GM12878 (cell line): ENCODE measurements around the gene NR2F1. TPM values are rescaled to one million over a fixed set of nuclear protein-coding genes. Genes with fewer than 3 reads are reported as not detected.

Experiments
- ATAC-seq: fragments of 200-7000 bp; cut with Tn5 transposase; 3 replicates; pipeline ENCODE4 v1.9.1; 2020; ENCODE audit warnings: mild to moderate bottlenecking, moderate library complexity
- BruUV-seq: library from RNA; stranded (reverse); fragments of 400-500 nt; replicated peaks from 2 replicates; lab custom pipeline; 2021; lab: Mats Ljungman, UMichigan
- CTCF ChIA-PET: fragments of 300-600 bp; sonication (Branson Sonifier 250); formaldehyde crosslinking; extraction: SDS; loops from one replicate; lab custom pipeline; 2021; ENCODE audit warnings: inconsistent platforms; lab: Yijun Ruan, JAX
- POLR2A ChIA-PET: fragments of 350-600 bp; formaldehyde crosslinking; extraction: SDS; loops from one replicate; lab custom pipeline; 2021; ENCODE audit warnings: inconsistent platforms; lab: Charles Lee
- RAD21 ChIA-PET: fragments of 300-600 bp; sonication (Branson Sonifier 250); formaldehyde crosslinking; loops from one replicate; lab custom pipeline; 2023; ENCODE audit warnings: antibody characterized with exemption; ENCODE audit not compliant: unreplicated experiment; lab: Charles Lee
- SMC1A ChIA-PET: fragments of 300-600 bp; sonication (Branson Sonifier 250); formaldehyde crosslinking; loops from one replicate; lab custom pipeline; 2023; ENCODE audit not compliant: unreplicated experiment, uncharacterized antibody; lab: Charles Lee
- DNase-seq: peaks from one replicate; pipeline ENCODE4 v3.0.0-alpha.2; 2011; ENCODE audit warnings: low read depth, low spot score
- FAIRE-seq: peaks from 3 replicates; lab custom pipeline; 2011; peaks lifted over from hg19 to GRCh38; lab: Jason Lieb, UNC
- H2AFZ ChIP-seq: 2 replicates; pipeline ENCODE4 v1.6.0; 2011; ENCODE audit warnings: low read depth, low read length, control low read depth; ENCODE audit not compliant: control insufficient read depth
- H3K27ac ChIP-seq: 2 replicates; pipeline ENCODE4 v1.5.1; 2011; ENCODE audit warnings: control low read depth; ENCODE audit not compliant: control insufficient read depth, insufficient read depth
- H3K27me3 ChIP-seq, 2 experiments: replicated peaks in 1 of 2; 2 replicates each; pipeline versions ENCODE4 v1.6.0 to v1.6.1; 2011; ENCODE audit warnings: low read length in 1 of 2; ENCODE audit not compliant: control insufficient read depth in 2 of 2, insufficient read depth in 2 of 2
- H3K36me3 ChIP-seq, 2 experiments: 2 replicates each; pipeline ENCODE4 v1.5.1; 2011; ENCODE audit warnings: low read length in 1 of 2; ENCODE audit not compliant: control insufficient read depth in 2 of 2, insufficient read depth in 2 of 2
- H3K4me1 ChIP-seq: 2 replicates; pipeline ENCODE4 v1.6.1; 2011; ENCODE audit warnings: mild to moderate bottlenecking, low read length, moderate library complexity, mixed read lengths; ENCODE audit not compliant: control insufficient read depth, insufficient read depth
- H3K4me2 ChIP-seq: 2 replicates; pipeline ENCODE4 v1.6.0; 2011; ENCODE audit warnings: control low read depth; ENCODE audit not compliant: control insufficient read depth, insufficient read depth
- H3K4me3 ChIP-seq: fragments of 200-600 bp; sonication (generic); 2 replicates; pipeline ENCODE4 v1.5.1; 2016
- H3K79me2 ChIP-seq: 2 replicates; pipeline ENCODE4 v1.6.0; 2011; ENCODE audit warnings: low read length; ENCODE audit not compliant: control insufficient read depth, insufficient read depth
- H3K9ac ChIP-seq: 2 replicates; pipeline ENCODE4 v1.8.0; 2011; ENCODE audit warnings: low read length, control low read depth, mixed read lengths; ENCODE audit not compliant: control insufficient read depth, insufficient read depth
- H3K9me3 ChIP-seq: replicated peaks from 3 replicates; pipeline ENCODE4 v1.5.1; 2011; ENCODE audit warnings: mild to moderate bottlenecking, low read length; ENCODE audit not compliant: control insufficient read depth, insufficient read depth
- H4K20me1 ChIP-seq: 2 replicates; pipeline ENCODE4 v1.6.0; 2011; ENCODE audit not compliant: control insufficient read depth, insufficient read depth
- CBFB ChIP-seq: IDR thresholded peaks from 2 replicates; pipeline ENCODE4 v1.6.1; 2016; ENCODE audit warnings: antibody characterized with exemption, low read depth
- EGR1 ChIP-seq, 2 experiments: IDR thresholded peaks; 1 replicate in 1 of 2; 2 replicates in 1 of 2; pipeline ENCODE4 v1.6.1; 2011 to 2012; ENCODE audit warnings: low read depth in 2 of 2, low read length in 2 of 2, borderline replicate concordance in 1 of 2, mild to moderate bottlenecking in 1 of 2, moderate library complexity in 1 of 2
- EP300 ChIP-seq, 2 experiments: fragments of 150-350 bp in 1 of 2; IDR thresholded peaks; 2 replicates each; pipeline ENCODE4 v1.6.1; 2011 to 2012; ENCODE audit warnings: low read depth in 2 of 2, low read length in 2 of 2, borderline replicate concordance in 1 of 2, improper control_type of control experiment in 1 of 2, inconsistent platforms in 1 of 2; ENCODE audit not compliant: control insufficient read depth in 1 of 2
- EZH2 ChIP-seq: IDR thresholded peaks from 2 replicates; pipeline ENCODE4 v1.6.1; 2012; ENCODE audit warnings: low read depth, mild to moderate bottlenecking, control low read depth, inconsistent platforms, low read length, borderline replicate concordance; ENCODE audit not compliant: control insufficient read depth
- KAT2A ChIP-seq: conservative IDR thresholded peaks from 2 replicates; pipeline ENCODE4 v1.6.1; 2011; ENCODE audit warnings: low read depth, low read length; ENCODE audit not compliant: control insufficient read depth
- RB1 ChIP-seq: fragments of 450-650 bp; formaldehyde crosslinking; IDR thresholded peaks from 2 replicates; pipeline ENCODE4 v1.6.1; 2017; ENCODE audit warnings: mild to moderate bottlenecking, borderline replicate concordance
- STAT1 ChIP-seq: fragments of 450-650 bp; conservative IDR thresholded peaks from 2 replicates; pipeline ENCODE4 v1.6.1; 2014; ENCODE audit warnings: antibody characterized with exemption, mild to moderate bottlenecking
- TAF1 ChIP-seq: IDR thresholded peaks from 2 replicates; pipeline ENCODE4 v1.6.1; 2011; ENCODE audit warnings: mild to moderate bottlenecking, low read depth, low read length, borderline replicate concordance
- whole genome bisulfite sequencing: methylation state at CpG from one replicate; pipeline ENCODE4 v1.1.6; 2016; ENCODE audit warnings: low lambda C conversion rate; ENCODE audit not compliant: insufficient replicate concordance, insufficient coverage; ENCODE audit errors: missing lambda C conversion rate; 5-methylcytosine and 5-hydroxymethylcytosine counted together
- in situ Hi-C: fragments of 300-500 bp; cut with MboI; formaldehyde crosslinking; loops from 9 replicates; pipeline ENCODE4 v1.14.3; 2018; ENCODE audit warnings: mixed read lengths
- intact Hi-C: fragments of 100-400 bp; cut with micrococcal nuclease; formaldehyde crosslinking; loops from one replicate; pipeline ENCODE4 v1.14.2; 2022; ENCODE audit not compliant: unreplicated experiment
- polyA plus RNA-seq, 11 experiments: library from polyadenylated mRNA; depleted of rRNA in 4 of 11; unstranded in 6 of 11; stranded (reverse) in 5 of 11; fragments of >200 nt; fragmentation: Nextera tagmentation in 4 of 11; fragmentation: Illumina TruSeq in 1 of 11; extraction: Ambion mirVana in 4 of 11; extraction: Trizol in 1 of 11; gene quantifications; 1 replicate in 1 of 11; 2 replicates in 10 of 11; pipeline versions ENCODE4 v1.2.1 to v1.2.3, GENCODE V29; 2011 to 2016; ENCODE audit warnings: inconsistent platforms in 2 of 11, missing spikeins in 2 of 11, low read depth in 1 of 11
- total RNA-seq, 4 experiments: library from RNA; depleted of rRNA in 3 of 4; stranded (reverse); fragments of >200 nt in 3 of 4; fragmentation: Illumina TruSeq in 1 of 4; extraction: Trizol in 1 of 4; gene quantifications; 2 replicates each; pipeline versions ENCODE4 v1.2.1 to v1.2.3, GENCODE V29; 2013 to 2021
- TF ChIP-seq, protein P1 (sequence below): IDR thresholded peaks from 2 replicates; pipeline ENCODE4 v1.6.1; 2011; ENCODE audit warnings: borderline replicate concordance, low read depth, mild to moderate bottlenecking, moderate library complexity, mixed read lengths, low read length; ENCODE audit not compliant: insufficient read depth; ENCODE audit errors: extremely low read length
- TF ChIP-seq, protein P2 (sequence below): fragments of 450-650 bp; IDR thresholded peaks from 2 replicates; pipeline ENCODE4 v1.6.1; 2017; ENCODE audit warnings: mild to moderate bottlenecking

Gene NR2F1
- total and polyA plus RNA-seq, 10 of the 15 experiments (the other 5 are each of a cell fraction or from before 2014, with no cell fraction given): 0.04 to 0.79 (median 0.36) TPM; not detected in 7

DNA sequence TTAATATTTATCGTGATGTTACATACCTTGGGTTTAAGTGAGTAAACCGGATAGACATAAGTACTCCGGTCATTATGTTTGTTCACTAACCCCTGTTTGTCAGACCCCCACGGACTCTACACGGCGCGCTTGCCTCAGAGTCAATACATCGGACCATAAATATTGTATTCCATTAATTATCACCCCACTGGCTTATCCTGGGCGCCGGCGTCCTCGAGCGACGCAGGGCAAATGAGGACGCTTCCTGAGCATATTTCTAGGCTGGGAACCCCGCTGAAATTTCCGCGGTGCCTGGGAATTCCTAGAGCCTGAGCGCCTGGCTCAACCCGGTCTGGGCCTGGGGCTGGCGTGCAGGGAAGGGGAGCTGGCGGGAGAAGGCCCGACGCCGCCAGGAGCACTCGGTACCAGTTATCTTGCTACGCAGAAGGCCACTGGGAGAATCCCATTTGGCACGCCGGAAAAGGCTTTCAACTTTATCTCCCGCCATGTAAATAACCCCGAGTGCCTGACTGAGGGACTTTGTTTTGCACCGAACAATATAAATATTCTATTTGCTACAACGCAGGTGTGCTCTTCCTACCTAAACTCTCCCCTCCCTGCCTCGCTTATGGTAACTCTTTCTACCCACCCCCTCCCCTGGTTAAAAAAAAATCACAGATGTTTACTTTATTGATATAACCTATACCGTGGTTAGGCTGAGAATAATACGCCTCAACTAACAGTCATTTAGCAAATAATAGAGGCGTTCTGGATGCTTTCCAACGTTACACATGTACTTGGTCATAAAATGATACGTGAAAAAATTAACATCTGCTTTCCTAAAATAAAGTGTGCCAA lies 19.4 kb downstream of the NR2F1 start:
- BruUV-seq: no TSS peak
- no peak overlapping the region for H3K27ac ChIP-seq
- no peaks in the 10 kb centered on the region for H3K9me3 ChIP-seq
- no peak overlapping the region for H3K9ac ChIP-seq
- no peak overlapping the region for H2AFZ ChIP-seq
- in situ Hi-C loops (no loop called here), intact Hi-C loops (no loop called here)
- H3K27me3 ChIP-seq: peaks cover 9 to 26% of the 10 kb centered on the region in 2 experiments
- SMC1A ChIA-PET: interaction anchor here (0.7 to 1.2 kb wide), 3 partner anchors 10 to 199 kb away, joined by 3 to 5 read pairs (median 3); no protein-coding TSS in a partner anchor
- 51% methylated on average over 39 of the region's 39 CpGs for WGBS
- H3K36me3 ChIP-seq: no peaks in the 10 kb centered on the region
- no peak for FAIRE-seq
- H3K79me2 ChIP-seq: no peaks in the 10 kb centered on the region
- 0 out of 2 replicates have a peak, but pooled peaks have one; percentile 2 for TF ChIP-seq EZH2
- no peak for TF ChIP-seq TAF1
- TF ChIP-seq, all 136 proteins: peak for 1
- no peak for DNase-seq
- no peaks in the 10 kb centered on the region for H4K20me1 ChIP-seq
- no peak for ATAC-seq
- RAD21 ChIA-PET: no interaction called here
- H3K4me2 ChIP-seq: no peak overlapping the region
- no peak overlapping the region for H3K4me3 ChIP-seq
- POLR2A ChIA-PET: no interaction called here
- CTCF ChIA-PET: interaction anchor here (0.9 to 1.4 kb wide), 4 partner anchors 20 to 199 kb away, joined by 3 to 6 read pairs (median 4); partner anchors contain the start of gene NR2F1
- H3K4me1 ChIP-seq: 0 out of 2 replicates have a peak, but pooled peaks cover 1% of the 10 kb centered on the region

DNA sequence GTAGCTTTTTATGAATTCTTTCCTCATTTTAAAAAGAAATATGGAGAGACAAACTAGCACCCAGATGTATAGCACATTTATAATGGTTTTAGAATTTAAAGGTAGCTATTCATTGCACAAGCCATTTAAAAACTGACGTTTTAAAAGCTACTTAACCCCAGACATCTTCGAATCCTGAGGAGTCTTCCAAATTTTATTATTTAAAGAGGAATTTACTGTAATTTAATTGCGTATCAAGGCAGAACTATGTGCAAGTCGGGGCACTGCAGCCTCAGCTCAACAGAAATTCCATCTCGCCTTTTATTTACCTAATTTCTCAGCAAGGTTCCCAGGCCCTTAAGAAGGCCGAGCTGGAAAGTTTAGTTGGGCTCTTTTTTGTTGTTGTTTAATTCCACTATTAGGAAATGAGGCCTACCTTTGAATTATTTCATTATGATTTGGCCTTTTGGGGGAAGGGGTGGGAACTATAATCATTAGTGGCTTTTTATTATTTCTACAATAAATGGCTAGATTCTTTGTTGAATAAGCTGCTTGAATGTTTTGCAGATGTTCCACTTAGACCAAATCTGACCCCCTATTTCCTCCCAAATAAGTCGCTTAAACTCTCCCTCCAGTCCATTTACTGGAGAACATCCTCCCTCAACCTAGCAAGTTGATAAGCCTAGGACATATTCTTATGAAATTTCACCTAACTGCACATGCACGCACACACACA lies 20.2 kb downstream of the NR2F1 start:
- ChIA-PET RAD21 (no interaction called here), POLR2A (no interaction called here), SMC1A (interaction anchor here (0.7 to 1.2 kb wide), 2 partner anchors 9 to 198 kb away, joined by 3 read pairs; no protein-coding TSS in a partner anchor), CTCF (interaction anchor here (0.9 to 1.4 kb wide), 2 partner anchors 197 to 198 kb away, joined by 4 to 5 read pairs; no protein-coding TSS in a partner anchor)
- Histone ChIP-seq H4K20me1 (no peaks in the 10 kb centered on the region), H3K4me1 (0 out of 2 replicates have a peak, but pooled peaks cover 3% of the 10 kb centered on the region), H3K79me2 (no peaks in the 10 kb centered on the region), H3K9ac (no peak overlapping the region), H3K4me2 (no peak overlapping the region), H3K36me3 (no peaks in the 10 kb centered on the region), H2AFZ (no peak overlapping the region), H3K9me3 (no peaks in the 10 kb centered on the region), H3K27me3 (peaks cover 6 to 30% of the 10 kb centered on the region in 2 experiments), H3K4me3 (no peak overlapping the region), H3K27ac (no peak overlapping the region)
- 15% methylated on average over 8 of the region's 8 CpGs for WGBS
- no peak for DNase-seq
- in situ Hi-C loops (no loop called here), intact Hi-C loops (no loop called here)
- no TSS peak for BruUV-seq
- ATAC-seq: no peak
- FAIRE-seq: no peak
- no peak for TF ChIP-seq EP300 (IDR thresholded peaks at IDR 0.05; ENCODE audit: borderline replicate concordance in 1 of 2, control insufficient read depth in 1 of 2, low read depth in 2 of 2, low read length in 2 of 2)
- TF ChIP-seq RB1: no peak
- no peak for TF ChIP-seq STAT1
- TF ChIP-seq, protein P1, sequence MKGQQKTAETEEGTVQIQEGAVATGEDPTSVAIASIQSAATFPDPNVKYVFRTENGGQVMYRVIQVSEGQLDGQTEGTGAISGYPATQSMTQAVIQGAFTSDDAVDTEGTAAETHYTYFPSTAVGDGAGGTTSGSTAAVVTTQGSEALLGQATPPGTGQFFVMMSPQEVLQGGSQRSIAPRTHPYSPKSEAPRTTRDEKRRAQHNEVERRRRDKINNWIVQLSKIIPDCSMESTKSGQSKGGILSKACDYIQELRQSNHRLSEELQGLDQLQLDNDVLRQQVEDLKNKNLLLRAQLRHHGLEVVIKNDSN: no peak
- no peak for TF ChIP-seq CBFB
- TF ChIP-seq KAT2A: no peak
- TF ChIP-seq, protein P2, sequence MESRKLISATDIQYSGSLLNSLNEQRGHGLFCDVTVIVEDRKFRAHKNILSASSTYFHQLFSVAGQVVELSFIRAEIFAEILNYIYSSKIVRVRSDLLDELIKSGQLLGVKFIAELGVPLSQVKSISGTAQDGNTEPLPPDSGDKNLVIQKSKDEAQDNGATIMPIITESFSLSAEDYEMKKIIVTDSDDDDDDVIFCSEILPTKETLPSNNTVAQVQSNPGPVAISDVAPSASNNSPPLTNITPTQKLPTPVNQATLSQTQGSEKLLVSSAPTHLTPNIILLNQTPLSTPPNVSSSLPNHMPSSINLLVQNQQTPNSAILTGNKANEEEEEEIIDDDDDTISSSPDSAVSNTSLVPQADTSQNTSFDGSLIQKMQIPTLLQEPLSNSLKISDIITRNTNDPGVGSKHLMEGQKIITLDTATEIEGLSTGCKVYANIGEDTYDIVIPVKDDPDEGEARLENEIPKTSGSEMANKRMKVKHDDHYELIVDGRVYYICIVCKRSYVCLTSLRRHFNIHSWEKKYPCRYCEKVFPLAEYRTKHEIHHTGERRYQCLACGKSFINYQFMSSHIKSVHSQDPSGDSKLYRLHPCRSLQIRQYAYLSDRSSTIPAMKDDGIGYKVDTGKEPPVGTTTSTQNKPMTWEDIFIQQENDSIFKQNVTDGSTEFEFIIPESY: no peak
- TF ChIP-seq EGR1 (IDR thresholded peaks at IDR 0.05; ENCODE audit: borderline replicate concordance in 1 of 2, low read depth in 2 of 2, low read length in 2 of 2): no peak
